ENCODE measurements around the gene L3MBTL4.

DNA sequence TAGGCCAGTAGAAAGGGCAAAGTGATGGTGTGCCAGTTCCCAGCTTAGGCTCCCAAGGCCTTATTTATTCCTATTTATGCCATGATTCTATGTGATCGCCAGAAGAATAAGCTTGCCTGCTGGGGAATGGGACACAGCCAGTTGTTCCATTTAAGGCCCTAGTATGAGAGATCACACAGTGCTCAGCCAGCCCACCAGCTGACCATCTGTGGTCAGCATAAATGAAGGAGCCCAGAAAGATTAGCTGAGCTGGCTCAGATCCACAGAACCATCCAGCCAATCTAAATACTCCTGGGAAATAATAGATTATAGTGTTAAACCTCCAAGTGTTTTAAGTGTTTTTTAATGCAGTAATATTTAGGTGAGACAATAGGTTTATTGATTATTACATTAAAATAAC lies 12.6 kb upstream of the L3MBTL4 start:
- TF ChIP-seq, protein P1, sequence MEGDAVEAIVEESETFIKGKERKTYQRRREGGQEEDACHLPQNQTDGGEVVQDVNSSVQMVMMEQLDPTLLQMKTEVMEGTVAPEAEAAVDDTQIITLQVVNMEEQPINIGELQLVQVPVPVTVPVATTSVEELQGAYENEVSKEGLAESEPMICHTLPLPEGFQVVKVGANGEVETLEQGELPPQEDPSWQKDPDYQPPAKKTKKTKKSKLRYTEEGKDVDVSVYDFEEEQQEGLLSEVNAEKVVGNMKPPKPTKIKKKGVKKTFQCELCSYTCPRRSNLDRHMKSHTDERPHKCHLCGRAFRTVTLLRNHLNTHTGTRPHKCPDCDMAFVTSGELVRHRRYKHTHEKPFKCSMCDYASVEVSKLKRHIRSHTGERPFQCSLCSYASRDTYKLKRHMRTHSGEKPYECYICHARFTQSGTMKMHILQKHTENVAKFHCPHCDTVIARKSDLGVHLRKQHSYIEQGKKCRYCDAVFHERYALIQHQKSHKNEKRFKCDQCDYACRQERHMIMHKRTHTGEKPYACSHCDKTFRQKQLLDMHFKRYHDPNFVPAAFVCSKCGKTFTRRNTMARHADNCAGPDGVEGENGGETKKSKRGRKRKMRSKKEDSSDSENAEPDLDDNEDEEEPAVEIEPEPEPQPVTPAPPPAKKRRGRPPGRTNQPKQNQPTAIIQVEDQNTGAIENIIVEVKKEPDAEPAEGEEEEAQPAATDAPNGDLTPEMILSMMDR (conservative IDR thresholded peaks at IDR 0.05; ENCODE audit: low read length), result no peak
- TF ChIP-seq EZH2phosphoT487 (IDR thresholded peaks at IDR 0.05; ENCODE audit: borderline replicate concordance, low read depth, low read length), result no peak
